HCT116 (cell line): ENCODE measurements around the gene SIPA1L3.

Experiments
- CEBPB ChIP-seq: IDR thresholded peaks from 2 replicates; pipeline ENCODE4 v1.6.1; 2012; ENCODE audit warnings: low read depth
- EZH2 ChIP-seq: fragments of 200-600 bp; sonication (generic); IDR thresholded peaks from 2 replicates; pipeline ENCODE4 v1.6.1; 2017; ENCODE audit warnings: antibody characterized with exemption, mixed run types
- EZH2phosphoT487 ChIP-seq: fragments of 200-600 bp; IDR thresholded peaks from 2 replicates; pipeline ENCODE4 v1.6.1; 2018; ENCODE audit warnings: antibody characterized with exemption, borderline replicate concordance
- JUND ChIP-seq: IDR thresholded peaks from 2 replicates; pipeline ENCODE4 v1.6.1; 2012
- POLR2A ChIP-seq: IDR thresholded peaks from 2 replicates; pipeline ENCODE4 v1.7.0; 2011; ENCODE audit warnings: borderline replicate concordance; ENCODE audit not compliant: insufficient read depth, insufficient read length; ENCODE audit errors: extremely low read depth
- POLR2AphosphoS5 ChIP-seq: IDR thresholded peaks from 2 replicates; pipeline ENCODE4 v1.6.1; 2011; ENCODE audit warnings: mild to moderate bottlenecking, low read depth, low read length, moderate library complexity
- RAD21 ChIP-seq: IDR thresholded peaks from 2 replicates; pipeline ENCODE4 v1.6.1; 2012; ENCODE audit warnings: low read depth, mild to moderate bottlenecking
- SP1 ChIP-seq: IDR thresholded peaks from 2 replicates; pipeline ENCODE4 v1.6.1; 2012; ENCODE audit warnings: low read depth
- SRF ChIP-seq: IDR thresholded peaks from 2 replicates; pipeline ENCODE4 v1.6.1; 2012; ENCODE audit warnings: low read depth
- TCF7L2 ChIP-seq: IDR thresholded peaks from 2 replicates; pipeline ENCODE4 v1.7.0; 2011; ENCODE audit warnings: borderline replicate concordance, inconsistent platforms; ENCODE audit not compliant: insufficient read depth, insufficient read length; ENCODE audit errors: extremely low read depth
- ZNF274 ChIP-seq: fragments of 200-500 bp; sonication (Bioruptor generic); IDR thresholded peaks from 2 replicates; pipeline ENCODE4 v1.6.1; 2014; ENCODE audit warnings: mild to moderate bottlenecking, low read depth, low read length, inconsistent platforms
- TF ChIP-seq, protein P1 (sequence below), 3 experiments: fragments of 200-600 bp in 1 of 3; sonication (generic) in 1 of 3; IDR thresholded peaks in 2 of 3; conservative IDR thresholded peaks in 1 of 3; 2 replicates each; pipeline ENCODE4 v1.5.1; 2012 to 2017; ENCODE audit warnings: low read depth in 2 of 3, low read length in 2 of 3, antibody characterized with exemption in 1 of 3, borderline replicate concordance in 1 of 3, control low read depth in 1 of 3, mild to moderate bottlenecking in 1 of 3, mixed read lengths in 1 of 3, mixed run types in 1 of 3, moderate library complexity in 1 of 3; ENCODE audit not compliant: insufficient read depth in 1 of 3
- TF ChIP-seq, protein P2 (sequence below): IDR thresholded peaks from 2 replicates; pipeline ENCODE4 v1.6.1; 2012; ENCODE audit warnings: low read depth

DNA sequence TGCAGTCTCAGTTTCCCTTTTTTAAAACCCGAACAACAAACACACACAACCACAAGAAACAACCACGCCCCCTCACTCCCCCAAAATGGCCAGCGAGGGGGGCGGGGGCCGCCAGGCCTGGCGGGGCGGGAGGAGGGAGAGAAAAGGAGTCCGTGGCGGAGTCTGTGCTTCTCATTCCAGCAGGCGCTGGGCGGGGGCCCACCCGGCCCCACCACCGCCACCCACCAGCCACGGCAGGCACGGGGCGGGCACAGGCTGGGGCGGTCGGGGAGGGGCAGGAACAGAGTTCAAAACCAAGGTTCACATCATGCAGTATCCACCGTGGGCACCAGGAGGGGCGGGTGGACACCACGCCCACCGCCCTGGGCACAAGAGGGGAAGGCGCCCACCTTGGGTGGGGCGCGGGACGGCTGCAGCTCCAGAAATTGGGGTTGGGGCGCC is 304.2 kb downstream of the SIPA1L3 start:
- TF ChIP-seq CEBPB: no peak
- no peak for TF ChIP-seq TCF7L2
- TF ChIP-seq, protein P1, sequence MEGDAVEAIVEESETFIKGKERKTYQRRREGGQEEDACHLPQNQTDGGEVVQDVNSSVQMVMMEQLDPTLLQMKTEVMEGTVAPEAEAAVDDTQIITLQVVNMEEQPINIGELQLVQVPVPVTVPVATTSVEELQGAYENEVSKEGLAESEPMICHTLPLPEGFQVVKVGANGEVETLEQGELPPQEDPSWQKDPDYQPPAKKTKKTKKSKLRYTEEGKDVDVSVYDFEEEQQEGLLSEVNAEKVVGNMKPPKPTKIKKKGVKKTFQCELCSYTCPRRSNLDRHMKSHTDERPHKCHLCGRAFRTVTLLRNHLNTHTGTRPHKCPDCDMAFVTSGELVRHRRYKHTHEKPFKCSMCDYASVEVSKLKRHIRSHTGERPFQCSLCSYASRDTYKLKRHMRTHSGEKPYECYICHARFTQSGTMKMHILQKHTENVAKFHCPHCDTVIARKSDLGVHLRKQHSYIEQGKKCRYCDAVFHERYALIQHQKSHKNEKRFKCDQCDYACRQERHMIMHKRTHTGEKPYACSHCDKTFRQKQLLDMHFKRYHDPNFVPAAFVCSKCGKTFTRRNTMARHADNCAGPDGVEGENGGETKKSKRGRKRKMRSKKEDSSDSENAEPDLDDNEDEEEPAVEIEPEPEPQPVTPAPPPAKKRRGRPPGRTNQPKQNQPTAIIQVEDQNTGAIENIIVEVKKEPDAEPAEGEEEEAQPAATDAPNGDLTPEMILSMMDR (IDR thresholded peaks at IDR 0.05 in 2 of 3, conservative IDR thresholded peaks at IDR 0.05 in 1 of 3; ENCODE audit: borderline replicate concordance in 1 of 3, insufficient read depth in 1 of 3, low read depth in 2 of 3, low read length in 2 of 3): no peak
- TF ChIP-seq POLR2AphosphoS5: no peak
- TF ChIP-seq JUND: no peak
- no peak for TF ChIP-seq POLR2A
- TF ChIP-seq SP1: no peak
- TF ChIP-seq EZH2: no peak
- TF ChIP-seq EZH2phosphoT487: no peak
- no peak for TF ChIP-seq ZNF274
- TF ChIP-seq, protein P2, sequence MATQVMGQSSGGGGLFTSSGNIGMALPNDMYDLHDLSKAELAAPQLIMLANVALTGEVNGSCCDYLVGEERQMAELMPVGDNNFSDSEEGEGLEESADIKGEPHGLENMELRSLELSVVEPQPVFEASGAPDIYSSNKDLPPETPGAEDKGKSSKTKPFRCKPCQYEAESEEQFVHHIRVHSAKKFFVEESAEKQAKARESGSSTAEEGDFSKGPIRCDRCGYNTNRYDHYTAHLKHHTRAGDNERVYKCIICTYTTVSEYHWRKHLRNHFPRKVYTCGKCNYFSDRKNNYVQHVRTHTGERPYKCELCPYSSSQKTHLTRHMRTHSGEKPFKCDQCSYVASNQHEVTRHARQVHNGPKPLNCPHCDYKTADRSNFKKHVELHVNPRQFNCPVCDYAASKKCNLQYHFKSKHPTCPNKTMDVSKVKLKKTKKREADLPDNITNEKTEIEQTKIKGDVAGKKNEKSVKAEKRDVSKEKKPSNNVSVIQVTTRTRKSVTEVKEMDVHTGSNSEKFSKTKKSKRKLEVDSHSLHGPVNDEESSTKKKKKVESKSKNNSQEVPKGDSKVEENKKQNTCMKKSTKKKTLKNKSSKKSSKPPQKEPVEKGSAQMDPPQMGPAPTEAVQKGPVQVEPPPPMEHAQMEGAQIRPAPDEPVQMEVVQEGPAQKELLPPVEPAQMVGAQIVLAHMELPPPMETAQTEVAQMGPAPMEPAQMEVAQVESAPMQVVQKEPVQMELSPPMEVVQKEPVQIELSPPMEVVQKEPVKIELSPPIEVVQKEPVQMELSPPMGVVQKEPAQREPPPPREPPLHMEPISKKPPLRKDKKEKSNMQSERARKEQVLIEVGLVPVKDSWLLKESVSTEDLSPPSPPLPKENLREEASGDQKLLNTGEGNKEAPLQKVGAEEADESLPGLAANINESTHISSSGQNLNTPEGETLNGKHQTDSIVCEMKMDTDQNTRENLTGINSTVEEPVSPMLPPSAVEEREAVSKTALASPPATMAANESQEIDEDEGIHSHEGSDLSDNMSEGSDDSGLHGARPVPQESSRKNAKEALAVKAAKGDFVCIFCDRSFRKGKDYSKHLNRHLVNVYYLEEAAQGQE: no peak
- TF ChIP-seq RAD21: no peak
- TF ChIP-seq SRF: no peak
